Stimulated activated CD4-positive, alpha-beta T cell treated with anti-CD3 and anti-CD28 coated beads, Interleukin-2, amount 100 ng/mL, for 4 hours (primary cell): Measurements from ENCODE around the gene RMI1.
A peak's percentile ranks its signal among the peaks of the same experiment; 100 is the strongest.
"Not testable (repeated sequence)": the region's sequence is repeated elsewhere in the genome, so short reads cannot be mapped to it uniquely, and the experiment has no call there.

Source experiments
- DNase-seq: peaks from one replicate; pipeline ENCODE4 v3.0.0-alpha.2; 2020; ENCODE audit warnings: low read depth

The RMI1 gene

GRCh38 chr9:83980395-83981125 is at the start of gene RMI1:
Gene RMI1 (plus strand): TSS chr9:83980805. CDS start chr9:84000987, 20,182 bp downstream.
- DNase-seq: peak; percentile 99

- no peak for DNase-seq
Measured at GRCh38 chr9:83930881-83931280, 49.7 kb upstream of the RMI1 start.

GRCh38 chr9:83932011-83932410 is 48.6 kb upstream of the RMI1 start:
- no peak for DNase-seq

GRCh38 chr9:83932851-83933250 is 47.8 kb upstream of the RMI1 start:
- DNase-seq: no peak

- no peak for DNase-seq
Measured at GRCh38 chr9:83933790-83934189, 46.8 kb upstream of the RMI1 start.

GRCh38 chr9:83934569-83935275 is 45.9 kb upstream of the RMI1 start:
- no peak for DNase-seq

GRCh38 chr9:83935276-83935935 is 45.2 kb upstream of the RMI1 start:
- no peak for DNase-seq

GRCh38 chr9:83936523-83936922 is 44.1 kb upstream of the RMI1 start:
- no peak for DNase-seq

GRCh38 chr9:83937861-83938455 is 42.6 kb upstream of the RMI1 start:
- peak; percentile 17 for DNase-seq

- DNase-seq: no peak
Measured at GRCh38 chr9:83940590-83941303, 39.9 kb upstream of the RMI1 start.

GRCh38 chr9:83948096-83948495 is 32.5 kb upstream of the RMI1 start:
- not testable (repeated sequence) for DNase-seq

- DNase-seq: no peak
Measured at GRCh38 chr9:83956086-83956435, 24.5 kb upstream of the RMI1 start.

GRCh38 chr9:83956436-83957247 is 24.0 kb upstream of the RMI1 start:
- peak; percentile 35 for DNase-seq

- no peak for DNase-seq
Measured at GRCh38 chr9:83957248-83957513, 23.4 kb upstream of the RMI1 start.

- DNase-seq: no peak
Measured at GRCh38 chr9:83959061-83959460, 21.5 kb upstream of the RMI1 start.

GRCh38 chr9:83960991-83961390 is 19.6 kb upstream of the RMI1 start:
- DNase-seq: no peak

- no peak for DNase-seq
Measured at GRCh38 chr9:83962165-83962564, 18.4 kb upstream of the RMI1 start.

GRCh38 chr9:83964973-83965349 is 15.6 kb upstream of the RMI1 start:
- DNase-seq: no peak

- DNase-seq: no peak
Measured at GRCh38 chr9:83965350-83966208, 15.0 kb upstream of the RMI1 start.

GRCh38 chr9:83966209-83966582 is 14.4 kb upstream of the RMI1 start:
- no peak for DNase-seq

- DNase-seq: no peak
Measured at GRCh38 chr9:83967073-83967472, 13.5 kb upstream of the RMI1 start.
